Measurements from ENCODE around the gene TBX6. TPM values are rescaled to one million over a fixed set of nuclear protein-coding genes. Genes with fewer than 3 reads are reported as not detected.

TBX6 gene
- total RNA-seq, 1 experiment from 2014 or later: 0.46 TPM

GRCh38 chr16:30065102-30065942 lies 26.4 kb downstream of the TBX6 start, which contains the start of gene ALDOA:
Gene ALDOA, plus strand, starts transcription at chr16:30065760. Its CDS starts 1,138 bp downstream, at chr16:30066898.
- peak within 1 kb of the TSS; percentile 90 to 92 for H3K4me3 ChIP-seq (ENCODE audit: low read depth in 2 of 2, low read length in 2 of 2)
- H3K27ac ChIP-seq (ENCODE audit: low read length): peak within 1 kb of the TSS; percentile 96
- no peaks in the 10 kb centered on the region for H3K9me3 ChIP-seq (ENCODE audit: control insufficient read depth, insufficient read depth, low read depth, low read length)
- peak; percentile 86 for TF ChIP-seq POLR2AphosphoS5 (IDR thresholded peaks at IDR 0.05; ENCODE audit: low read depth, low read length)
- TF ChIP-seq REST (IDR thresholded peaks at IDR 0.05; ENCODE audit: insufficient read depth in 1 of 2, low read depth in 2 of 2, low read length in 1 of 2): peak in 1 of 2 experiments; percentile 35; a peak in 1 of 4 replicates
- TF ChIP-seq, protein P1, sequence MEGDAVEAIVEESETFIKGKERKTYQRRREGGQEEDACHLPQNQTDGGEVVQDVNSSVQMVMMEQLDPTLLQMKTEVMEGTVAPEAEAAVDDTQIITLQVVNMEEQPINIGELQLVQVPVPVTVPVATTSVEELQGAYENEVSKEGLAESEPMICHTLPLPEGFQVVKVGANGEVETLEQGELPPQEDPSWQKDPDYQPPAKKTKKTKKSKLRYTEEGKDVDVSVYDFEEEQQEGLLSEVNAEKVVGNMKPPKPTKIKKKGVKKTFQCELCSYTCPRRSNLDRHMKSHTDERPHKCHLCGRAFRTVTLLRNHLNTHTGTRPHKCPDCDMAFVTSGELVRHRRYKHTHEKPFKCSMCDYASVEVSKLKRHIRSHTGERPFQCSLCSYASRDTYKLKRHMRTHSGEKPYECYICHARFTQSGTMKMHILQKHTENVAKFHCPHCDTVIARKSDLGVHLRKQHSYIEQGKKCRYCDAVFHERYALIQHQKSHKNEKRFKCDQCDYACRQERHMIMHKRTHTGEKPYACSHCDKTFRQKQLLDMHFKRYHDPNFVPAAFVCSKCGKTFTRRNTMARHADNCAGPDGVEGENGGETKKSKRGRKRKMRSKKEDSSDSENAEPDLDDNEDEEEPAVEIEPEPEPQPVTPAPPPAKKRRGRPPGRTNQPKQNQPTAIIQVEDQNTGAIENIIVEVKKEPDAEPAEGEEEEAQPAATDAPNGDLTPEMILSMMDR (IDR thresholded peaks at IDR 0.05): no peak
- TF ChIP-seq SIN3A (IDR thresholded peaks at IDR 0.05; ENCODE audit: borderline replicate concordance, insufficient read depth, low read depth, low read length): peak; percentile 27; the same call in 1 of the 2 replicates
- no peak; the same call in 1 of the 2 replicates for TF ChIP-seq TCF7L2 (IDR thresholded peaks at IDR 0.05; ENCODE audit: low read depth, low read length)
- DNase-seq (ENCODE audit: low read depth, low spot score) (peak; percentile 86), ATAC-seq (peak; percentile 88)
- ChIA-PET CTCF (interaction anchor here (0.5 to 0.6 kb wide), 2 partner anchors 21 to 344 kb away, joined by 3 read pairs; no protein-coding TSS in a partner anchor), POLR2A (interaction anchor here (0.5 to 1.3 kb wide), 5 partner anchors 9 to 693 kb away, joined by 3 to 11 read pairs (median 5); a partner anchor contains a TSS)
- H3K27me3 ChIP-seq (ENCODE audit: control insufficient read depth, insufficient read depth, low read length): no peaks in the 10 kb centered on the region
- intact Hi-C loops (cut with micrococcal nuclease; ENCODE audit: unreplicated experiment): no loop called here
- in situ Hi-C loops (cut with HindIII; ENCODE audit: low pct_unique_long_range_greater_than_20kb, low sequenced_read_pairs): no loop called here
- H3K36me3 ChIP-seq (ENCODE audit: control insufficient read depth, insufficient read depth, low read length): peaks cover 31% of the 10 kb centered on the region
- TSS peak; percentile 89 for BruUV-seq (replicated peaks)
- H3K4me1 ChIP-seq (ENCODE audit: control insufficient read depth, insufficient read depth, low read length): peaks cover 41% of the 10 kb centered on the region

DNA sequence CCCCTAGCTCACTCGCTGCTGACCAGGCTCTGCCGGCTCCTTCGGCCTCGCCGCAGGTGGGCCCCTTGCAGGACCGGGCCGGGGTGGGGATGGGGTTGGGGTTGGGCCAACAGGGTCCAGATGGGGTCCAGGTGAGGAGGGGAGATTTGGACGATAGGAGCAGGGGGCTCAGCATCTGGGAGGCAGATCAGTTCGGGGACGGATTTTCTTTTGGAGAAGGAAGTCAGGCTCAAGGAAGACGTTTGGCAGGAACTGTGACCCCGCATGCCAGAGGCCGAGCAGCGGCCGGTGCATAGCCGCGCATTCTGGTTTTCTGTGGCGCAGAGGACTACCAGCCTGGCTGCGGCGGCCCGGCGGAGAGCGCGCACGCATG lies 27.0 kb downstream of the TBX6 start:
- Histone ChIP-seq H3K27ac (ENCODE audit: low read length) (peak overlapping the region; percentile 91), H3K9me3 (ENCODE audit: control insufficient read depth, insufficient read depth, low read depth, low read length) (no peaks in the 10 kb centered on the region), H3K36me3 (ENCODE audit: control insufficient read depth, insufficient read depth, low read length) (peaks cover 27% of the 10 kb centered on the region), H3K4me1 (ENCODE audit: control insufficient read depth, insufficient read depth, low read length) (peaks cover 36% of the 10 kb centered on the region), H3K27me3 (ENCODE audit: control insufficient read depth, insufficient read depth, low read length) (no peaks in the 10 kb centered on the region), H3K4me3 (ENCODE audit: low read depth in 2 of 2, low read length in 2 of 2) (peak overlapping the region; percentile 67 to 90)
- TF ChIP-seq SIN3A (IDR thresholded peaks at IDR 0.05; ENCODE audit: borderline replicate concordance, insufficient read depth, low read depth, low read length) (no peak), POLR2AphosphoS5 (IDR thresholded peaks at IDR 0.05; ENCODE audit: low read depth, low read length) (no peak), REST (IDR thresholded peaks at IDR 0.05; ENCODE audit: insufficient read depth in 1 of 2, low read depth in 2 of 2, low read length in 1 of 2) (no peak), TCF7L2 (IDR thresholded peaks at IDR 0.05; ENCODE audit: low read depth, low read length) (no peak)
- TF ChIP-seq, protein P1 (IDR thresholded peaks at IDR 0.05): no peak
- DNase-seq (ENCODE audit: low read depth, low spot score) (no peak), ATAC-seq (peak; percentile 7; the same call in 1 of the 2 replicates)
- ChIA-PET CTCF (no interaction called here), POLR2A (interaction anchor here (1.3 kb wide), 1 partner anchor 12 kb away, joined by 5 read pairs; a partner anchor contains a TSS)
- intact Hi-C loops (cut with micrococcal nuclease; ENCODE audit: unreplicated experiment) (no loop called here), in situ Hi-C loops (cut with HindIII; ENCODE audit: low pct_unique_long_range_greater_than_20kb, low sequenced_read_pairs) (no loop called here)
- no TSS peak for BruUV-seq (replicated peaks)
